ENCODE data around the gene PIEZO1. TPM values are rescaled to one million over a fixed set of nuclear protein-coding genes. Genes with fewer than 3 reads are reported as not detected.

PIEZO1 gene
- total and polyA plus RNA-seq, 9 of the 15 experiments (the other 6 are each of a cell fraction or from before 2014, with no cell fraction given): 3.6 to 432 (median 131) TPM

DNA sequence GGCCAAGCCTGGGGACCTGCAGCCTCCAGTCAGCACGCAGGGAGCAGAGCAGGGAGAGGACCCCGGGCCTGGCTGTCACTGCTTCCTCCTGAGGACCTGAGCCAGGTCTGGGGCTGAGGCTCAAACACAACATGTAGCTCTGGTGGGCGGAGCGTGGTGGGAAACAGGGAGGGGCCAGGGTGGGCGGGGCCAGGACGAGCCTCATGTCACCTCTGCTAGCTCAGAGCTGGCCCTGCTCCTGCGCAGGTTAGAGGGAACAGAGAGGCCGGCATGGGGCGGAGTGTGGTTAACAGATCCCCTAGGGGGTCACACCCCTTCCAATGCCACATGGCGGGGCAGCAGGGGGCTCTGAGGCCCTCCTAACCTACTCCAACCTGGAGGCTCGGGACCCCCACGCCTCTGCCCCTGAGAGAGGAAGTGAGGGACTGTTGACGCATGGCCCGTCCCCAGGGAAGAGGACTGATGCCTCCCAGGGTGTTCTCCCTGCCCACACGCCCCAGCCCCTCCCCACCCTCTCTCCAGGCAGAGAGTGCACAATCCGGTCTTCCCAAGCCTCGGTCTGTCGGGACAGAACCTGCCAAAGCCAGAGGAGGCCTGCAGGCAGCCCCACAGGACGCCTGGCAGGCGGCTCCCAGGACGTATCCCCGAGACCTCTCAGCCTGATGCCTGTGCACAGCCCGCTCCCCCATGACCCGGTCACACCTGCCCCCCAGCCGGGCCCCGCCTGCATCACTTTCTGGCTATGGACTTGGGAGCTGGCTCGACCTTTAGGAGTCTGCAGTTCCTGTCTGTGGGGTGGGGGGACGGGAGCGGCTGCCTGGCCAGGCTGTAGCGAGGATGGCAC is 15.2 kb downstream of the PIEZO1 start (continued):
- TF ChIP-seq, protein P1, sequence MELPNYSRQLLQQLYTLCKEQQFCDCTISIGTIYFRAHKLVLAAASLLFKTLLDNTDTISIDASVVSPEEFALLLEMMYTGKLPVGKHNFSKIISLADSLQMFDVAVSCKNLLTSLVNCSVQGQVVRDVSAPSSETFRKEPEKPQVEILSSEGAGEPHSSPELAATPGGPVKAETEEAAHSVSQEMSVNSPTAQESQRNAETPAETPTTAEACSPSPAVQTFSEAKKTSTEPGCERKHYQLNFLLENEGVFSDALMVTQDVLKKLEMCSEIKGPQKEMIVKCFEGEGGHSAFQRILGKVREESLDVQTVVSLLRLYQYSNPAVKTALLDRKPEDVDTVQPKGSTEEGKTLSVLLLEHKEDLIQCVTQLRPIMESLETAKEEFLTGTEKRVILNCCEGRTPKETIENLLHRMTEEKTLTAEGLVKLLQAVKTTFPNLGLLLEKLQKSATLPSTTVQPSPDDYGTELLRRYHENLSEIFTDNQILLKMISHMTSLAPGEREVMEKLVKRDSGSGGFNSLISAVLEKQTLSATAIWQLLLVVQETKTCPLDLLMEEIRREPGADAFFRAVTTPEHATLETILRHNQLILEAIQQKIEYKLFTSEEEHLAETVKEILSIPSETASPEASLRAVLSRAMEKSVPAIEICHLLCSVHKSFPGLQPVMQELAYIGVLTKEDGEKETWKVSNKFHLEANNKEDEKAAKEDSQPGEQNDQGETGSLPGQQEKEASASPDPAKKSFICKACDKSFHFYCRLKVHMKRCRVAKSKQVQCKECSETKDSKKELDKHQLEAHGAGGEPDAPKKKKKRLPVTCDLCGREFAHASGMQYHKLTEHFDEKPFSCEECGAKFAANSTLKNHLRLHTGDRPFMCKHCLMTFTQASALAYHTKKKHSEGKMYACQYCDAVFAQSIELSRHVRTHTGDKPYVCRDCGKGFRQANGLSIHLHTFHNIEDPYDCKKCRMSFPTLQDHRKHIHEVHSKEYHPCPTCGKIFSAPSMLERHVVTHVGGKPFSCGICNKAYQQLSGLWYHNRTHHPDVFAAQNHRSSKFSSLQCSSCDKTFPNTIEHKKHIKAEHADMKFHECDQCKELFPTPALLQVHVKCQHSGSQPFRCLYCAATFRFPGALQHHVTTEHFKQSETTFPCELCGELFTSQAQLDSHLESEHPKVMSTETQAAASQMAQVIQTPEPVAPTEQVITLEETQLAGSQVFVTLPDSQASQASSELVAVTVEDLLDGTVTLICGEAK (IDR thresholded peaks at IDR 0.05): no peak
- TF ChIP-seq, protein P1 (CRISPR knock-in tag; IDR thresholded peaks at IDR 0.05): no peak
- TF ChIP-seq ZFP36 (IDR thresholded peaks at IDR 0.05; ENCODE audit: low read depth, low read length, partially characterized antibody) (peak; percentile 17), ZNF695 (CRISPR knock-in tag; IDR thresholded peaks at IDR 0.05) (no peak), SRSF7 (optimal IDR thresholded peaks at IDR 0.05; ENCODE audit: low read depth, low read length) (no peak), ZFX (CRISPR knock-in tag; IDR thresholded peaks at IDR 0.05) (no peak), ZKSCAN1 (IDR thresholded peaks at IDR 0.05; ENCODE audit: low read depth, low read length) (no peak), BRCA1 (IDR thresholded peaks at IDR 0.05) (no peak), BRCA1 (CRISPR knock-in tag; IDR thresholded peaks at IDR 0.05) (no peak), MAFG (tag; conservative IDR thresholded peaks at IDR 0.05) (no peak), RBM39 (optimal IDR thresholded peaks at IDR 0.05; ENCODE audit: low read depth, low read length) (no peak)
- TF ChIP-seq, protein P2, sequence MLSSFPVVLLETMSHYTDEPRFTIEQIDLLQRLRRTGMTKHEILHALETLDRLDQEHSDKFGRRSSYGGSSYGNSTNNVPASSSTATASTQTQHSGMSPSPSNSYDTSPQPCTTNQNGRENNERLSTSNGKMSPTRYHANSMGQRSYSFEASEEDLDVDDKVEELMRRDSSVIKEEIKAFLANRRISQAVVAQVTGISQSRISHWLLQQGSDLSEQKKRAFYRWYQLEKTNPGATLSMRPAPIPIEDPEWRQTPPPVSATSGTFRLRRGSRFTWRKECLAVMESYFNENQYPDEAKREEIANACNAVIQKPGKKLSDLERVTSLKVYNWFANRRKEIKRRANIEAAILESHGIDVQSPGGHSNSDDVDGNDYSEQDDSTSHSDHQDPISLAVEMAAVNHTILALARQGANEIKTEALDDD (IDR thresholded peaks at IDR 0.05): no peak
- TF ChIP-seq, protein P3, sequence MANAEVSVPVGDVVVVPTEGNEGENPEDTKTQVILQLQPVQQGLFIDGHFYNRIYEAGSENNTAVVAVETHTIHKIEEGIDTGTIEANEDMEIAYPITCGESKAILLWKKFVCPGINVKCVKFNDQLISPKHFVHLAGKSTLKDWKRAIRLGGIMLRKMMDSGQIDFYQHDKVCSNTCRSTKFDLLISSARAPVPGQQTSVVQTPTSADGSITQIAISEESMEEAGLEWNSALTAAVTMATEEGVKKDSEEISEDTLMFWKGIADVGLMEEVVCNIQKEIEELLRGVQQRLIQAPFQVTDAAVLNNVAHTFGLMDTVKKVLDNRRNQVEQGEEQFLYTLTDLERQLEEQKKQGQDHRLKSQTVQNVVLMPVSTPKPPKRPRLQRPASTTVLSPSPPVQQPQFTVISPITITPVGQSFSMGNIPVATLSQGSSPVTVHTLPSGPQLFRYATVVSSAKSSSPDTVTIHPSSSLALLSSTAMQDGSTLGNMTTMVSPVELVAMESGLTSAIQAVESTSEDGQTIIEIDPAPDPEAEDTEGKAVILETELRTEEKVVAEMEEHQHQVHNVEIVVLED (CRISPR knock-in tag; IDR thresholded peaks at IDR 0.05): no peak
- TF ChIP-seq, protein P4, sequence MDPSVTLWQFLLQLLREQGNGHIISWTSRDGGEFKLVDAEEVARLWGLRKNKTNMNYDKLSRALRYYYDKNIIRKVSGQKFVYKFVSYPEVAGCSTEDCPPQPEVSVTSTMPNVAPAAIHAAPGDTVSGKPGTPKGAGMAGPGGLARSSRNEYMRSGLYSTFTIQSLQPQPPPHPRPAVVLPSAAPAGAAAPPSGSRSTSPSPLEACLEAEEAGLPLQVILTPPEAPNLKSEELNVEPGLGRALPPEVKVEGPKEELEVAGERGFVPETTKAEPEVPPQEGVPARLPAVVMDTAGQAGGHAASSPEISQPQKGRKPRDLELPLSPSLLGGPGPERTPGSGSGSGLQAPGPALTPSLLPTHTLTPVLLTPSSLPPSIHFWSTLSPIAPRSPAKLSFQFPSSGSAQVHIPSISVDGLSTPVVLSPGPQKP (CRISPR knock-in tag; IDR thresholded peaks at IDR 0.05): no peak
- TF ChIP-seq, protein P5, sequence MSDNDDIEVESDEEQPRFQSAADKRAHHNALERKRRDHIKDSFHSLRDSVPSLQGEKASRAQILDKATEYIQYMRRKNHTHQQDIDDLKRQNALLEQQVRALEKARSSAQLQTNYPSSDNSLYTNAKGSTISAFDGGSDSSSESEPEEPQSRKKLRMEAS (CRISPR knock-in tag; IDR thresholded peaks at IDR 0.05): peak; percentile 27; the same call in 1 of the 2 replicates
